ENCODE results near the gene EPHB1.

EPHB1 gene

GRCh38 chr3:135165260-135165659, 370.2 kb downstream of the EPHB1 start:
- no peak overlapping the region for H3K27ac Mint-ChIP-seq
- DNase-seq: no peak
- no peaks in the 10 kb centered on the region for H3K27me3 Mint-ChIP-seq
- H3K36me3 Mint-ChIP-seq: no peaks in the 10 kb centered on the region
- CTCF ChIA-PET: no interaction called here
- no peaks in the 10 kb centered on the region for H3K9me3 Mint-ChIP-seq
- no peak overlapping the region for H3K4me3 Mint-ChIP-seq
- H3K4me1 Mint-ChIP-seq: no peaks in the 10 kb centered on the region

- no peak overlapping the region for H3K27ac Mint-ChIP-seq
- H3K27me3 Mint-ChIP-seq: no peaks in the 10 kb centered on the region
- no peaks in the 10 kb centered on the region for H3K9me3 Mint-ChIP-seq
- CTCF ChIA-PET: no interaction called here
- no peak overlapping the region for H3K4me3 Mint-ChIP-seq
- DNase-seq: no peak
- H3K36me3 Mint-ChIP-seq: no peaks in the 10 kb centered on the region
- H3K4me1 Mint-ChIP-seq: no peaks in the 10 kb centered on the region
Measured at GRCh38 chr3:135166266-135166825, 371.3 kb downstream of the EPHB1 start.

- Mint-ChIP-seq H3K36me3 (no peaks in the 10 kb centered on the region), H3K9me3 (no peaks in the 10 kb centered on the region), H3K4me1 (no peaks in the 10 kb centered on the region), H3K4me3 (no peak overlapping the region), H3K27me3 (no peaks in the 10 kb centered on the region), H3K27ac (no peak overlapping the region)
- CTCF ChIA-PET: no interaction called here
- no peak for DNase-seq
Measured at GRCh38 chr3:135168822-135169221, 373.8 kb downstream of the EPHB1 start.

GRCh38 chr3:135169651-135170050, 374.6 kb downstream of the EPHB1 start:
- Mint-ChIP-seq H3K4me3 (no peak overlapping the region), H3K27me3 (no peaks in the 10 kb centered on the region)
- no peak for DNase-seq

GRCh38 chr3:135170732-135171131, 375.7 kb downstream of the EPHB1 start:
- DNase-seq: no peak
- Mint-ChIP-seq H3K4me3 (no peak overlapping the region), H3K27ac (no peak overlapping the region), H3K4me1 (no peaks in the 10 kb centered on the region), H3K9me3 (no peaks in the 10 kb centered on the region), H3K27me3 (no peaks in the 10 kb centered on the region), H3K36me3 (no peaks in the 10 kb centered on the region)
- CTCF ChIA-PET: no interaction called here

More at GRCh38 chr3:135169651-135170050, 374.6 kb downstream of the EPHB1 start:
- no peaks in the 10 kb centered on the region for H3K9me3 Mint-ChIP-seq
- CTCF ChIA-PET: no interaction called here
- no peaks in the 10 kb centered on the region for H3K36me3 Mint-ChIP-seq
- H3K27ac Mint-ChIP-seq: no peak overlapping the region
- H3K4me1 Mint-ChIP-seq: no peaks in the 10 kb centered on the region

- no peak overlapping the region for H3K4me3 Mint-ChIP-seq
- no peaks in the 10 kb centered on the region for H3K9me3 Mint-ChIP-seq
- H3K27me3 Mint-ChIP-seq: no peaks in the 10 kb centered on the region
- no peaks in the 10 kb centered on the region for H3K4me1 Mint-ChIP-seq
- CTCF ChIA-PET: no interaction called here
- H3K36me3 Mint-ChIP-seq: no peaks in the 10 kb centered on the region
- H3K27ac Mint-ChIP-seq: no peak overlapping the region
- DNase-seq: no peak
Measured at GRCh38 chr3:135172191-135172869, 377.3 kb downstream of the EPHB1 start.

GRCh38 chr3:135175728-135176277, 380.7 kb downstream of the EPHB1 start:
- Mint-ChIP-seq H3K36me3 (no peaks in the 10 kb centered on the region), H3K4me3 (no peak overlapping the region), H3K27ac (no peak overlapping the region), H3K27me3 (no peaks in the 10 kb centered on the region), H3K9me3 (peaks cover 4% of the 10 kb centered on the region), H3K4me1 (no peaks in the 10 kb centered on the region)
- DNase-seq: no peak
- CTCF ChIA-PET: no interaction called here

GRCh38 chr3:135176881-135177280, 381.8 kb downstream of the EPHB1 start:
- Mint-ChIP-seq H3K27ac (no peak overlapping the region), H3K4me3 (no peak overlapping the region), H3K27me3 (no peaks in the 10 kb centered on the region), H3K36me3 (no peaks in the 10 kb centered on the region), H3K4me1 (no peaks in the 10 kb centered on the region), H3K9me3 (peaks cover 4% of the 10 kb centered on the region)
- CTCF ChIA-PET: no interaction called here
- no peak for DNase-seq

- no peaks in the 10 kb centered on the region for H3K4me1 Mint-ChIP-seq
- no peaks in the 10 kb centered on the region for H3K27me3 Mint-ChIP-seq
- no peak overlapping the region for H3K4me3 Mint-ChIP-seq
- no peaks in the 10 kb centered on the region for H3K36me3 Mint-ChIP-seq
- CTCF ChIA-PET: no interaction called here
- H3K27ac Mint-ChIP-seq: no peak overlapping the region
- peaks cover 4% of the 10 kb centered on the region for H3K9me3 Mint-ChIP-seq
- no peak for DNase-seq
Measured at GRCh38 chr3:135178566-135178965, 383.5 kb downstream of the EPHB1 start.

GRCh38 chr3:135181408-135181807, 386.3 kb downstream of the EPHB1 start:
- CTCF ChIA-PET: no interaction called here

GRCh38 chr3:135182364-135182998, 387.4 kb downstream of the EPHB1 start:
- peaks cover 4% of the 10 kb centered on the region for H3K9me3 Mint-ChIP-seq
- H3K27ac Mint-ChIP-seq: no peak overlapping the region
- H3K4me3 Mint-ChIP-seq: no peak overlapping the region
- H3K36me3 Mint-ChIP-seq: no peaks in the 10 kb centered on the region
- CTCF ChIA-PET: no interaction called here
- no peaks in the 10 kb centered on the region for H3K27me3 Mint-ChIP-seq
- DNase-seq: no peak
- H3K4me1 Mint-ChIP-seq: no peaks in the 10 kb centered on the region

More at GRCh38 chr3:135181408-135181807, 386.3 kb downstream of the EPHB1 start:
- H3K4me3 Mint-ChIP-seq: no peak overlapping the region
- H3K36me3 Mint-ChIP-seq: no peaks in the 10 kb centered on the region
- peaks cover 4% of the 10 kb centered on the region for H3K9me3 Mint-ChIP-seq
- no peaks in the 10 kb centered on the region for H3K4me1 Mint-ChIP-seq
- no peak for DNase-seq
- H3K27me3 Mint-ChIP-seq: no peaks in the 10 kb centered on the region
- no peak overlapping the region for H3K27ac Mint-ChIP-seq

GRCh38 chr3:135190658-135191057, 395.6 kb downstream of the EPHB1 start:
- peaks cover 2% of the 10 kb centered on the region for H3K9me3 Mint-ChIP-seq
- H3K4me1 Mint-ChIP-seq: no peaks in the 10 kb centered on the region
- no peak for DNase-seq
- H3K27me3 Mint-ChIP-seq: no peaks in the 10 kb centered on the region
- H3K36me3 Mint-ChIP-seq: no peaks in the 10 kb centered on the region
- H3K4me3 Mint-ChIP-seq: no peak overlapping the region
- no peak overlapping the region for H3K27ac Mint-ChIP-seq
- CTCF ChIA-PET: interaction anchor here (0.6 kb wide), 1 partner anchor 118 kb away, joined by 4 read pairs; no protein-coding TSS in a partner anchor

- H3K36me3 Mint-ChIP-seq: no peaks in the 10 kb centered on the region
- no peaks in the 10 kb centered on the region for H3K27me3 Mint-ChIP-seq
- H3K4me1 Mint-ChIP-seq: no peaks in the 10 kb centered on the region
- H3K4me3 Mint-ChIP-seq: no peak overlapping the region
- H3K9me3 Mint-ChIP-seq: peaks cover 7% of the 10 kb centered on the region
- CTCF ChIA-PET: no interaction called here
- no peak for DNase-seq
- H3K27ac Mint-ChIP-seq: no peak overlapping the region
Measured at GRCh38 chr3:135191708-135192107, 396.6 kb downstream of the EPHB1 start.

- Mint-ChIP-seq H3K4me1 (no peaks in the 10 kb centered on the region), H3K36me3 (no peaks in the 10 kb centered on the region)
- CTCF ChIA-PET: no interaction called here
Measured at GRCh38 chr3:135192929-135193328, 397.9 kb downstream of the EPHB1 start.

GRCh38 chr3:135197246-135197645, 402.2 kb downstream of the EPHB1 start:
- CTCF ChIA-PET: no interaction called here
- Mint-ChIP-seq H3K4me3 (no peak overlapping the region), H3K36me3 (no peaks in the 10 kb centered on the region), H3K27ac (no peak overlapping the region), H3K4me1 (no peaks in the 10 kb centered on the region), H3K9me3 (peaks cover 7% of the 10 kb centered on the region), H3K27me3 (no peaks in the 10 kb centered on the region)
- DNase-seq: no peak

More at GRCh38 chr3:135192929-135193328, 397.9 kb downstream of the EPHB1 start:
- Mint-ChIP-seq H3K4me3 (no peak overlapping the region), H3K27ac (no peak overlapping the region), H3K9me3 (peaks cover 7% of the 10 kb centered on the region), H3K27me3 (no peaks in the 10 kb centered on the region)
- DNase-seq: no peak
